ENCODE measurements around the gene PTGR1. TPM values are rescaled to one million over a fixed set of nuclear protein-coding genes. Genes with fewer than 3 reads are reported as not detected.

PTGR1 gene
- total RNA-seq, 4 donors from 2014 or later, result 2.6 to 90.0 (median 51.6) TPM

GRCh38 chr9:111527347-111527746 is 72.1 kb downstream of the PTGR1 start:
- Histone ChIP-seq H3K4me1 (peaks cover 0 to 16% (median 5%) of the 10 kb centered on the region in 4 donors), H3K4me3 (no peak overlapping the region), H3K27ac (no peak overlapping the region), H3K27me3 (peaks cover 22% of the 10 kb centered on the region), H3K36me3 (peaks cover 0 to 7% (median 0%) of the 10 kb centered on the region in 4 donors), H3K9me3 (no peaks in the 10 kb centered on the region)
- no peak for TF ChIP-seq EP300 (IDR thresholded peaks at IDR 0.05; ENCODE audit: low read depth)
- no peak for TF ChIP-seq CTCF (IDR thresholded peaks at IDR 0.05)
- no peak for TF ChIP-seq POLR2AphosphoS5 (IDR thresholded peaks at IDR 0.05)
- TF ChIP-seq POLR2A (IDR thresholded peaks at IDR 0.05), result no peak
- in situ Hi-C loops (cut with MboI; ENCODE audit: low pct_ligation_motif_present in 1 of 4, low pct_unique_long_range_greater_than_20kb in 1 of 4, low sequenced_read_pairs in 3 of 4), result no loop called here
- WGBS, 2 donors (ENCODE audit: low coverage in 1 of 2), result 92 to 93% methylated on average over 2 of the region's 2 CpGs
- intact Hi-C loops (cut with DNase I; ENCODE audit: low total_unique reads), result loop anchor here (2.0 kb wide), 1 partner anchor 25 kb away; no protein-coding TSS in a partner anchor
- no peak for DNase-seq

- no peaks in the 10 kb centered on the region for H3K36me3 ChIP-seq
- H3K27me3 ChIP-seq, result peaks cover 22% of the 10 kb centered on the region
- DNase-seq, result peak; percentile 71
- peak within 1 kb of the TSS; percentile 49 to 72 (median 59) for H3K4me3 ChIP-seq
- H3K27ac ChIP-seq, result peak within 1 kb of the TSS; percentile 36 to 56 (median 50)
- TF ChIP-seq POLR2AphosphoS5 (IDR thresholded peaks at IDR 0.05), result peak in 1 of 3 donors; percentile 62
- no peak for TF ChIP-seq EP300 (IDR thresholded peaks at IDR 0.05; ENCODE audit: low read depth)
- TF ChIP-seq CTCF (IDR thresholded peaks at IDR 0.05), result no peak
- TF ChIP-seq POLR2A (IDR thresholded peaks at IDR 0.05), result peak; percentile 16
- in situ Hi-C loops (cut with MboI; ENCODE audit: low pct_ligation_motif_present in 1 of 4, low pct_unique_long_range_greater_than_20kb in 1 of 4, low sequenced_read_pairs in 3 of 4), result no loop called here
- no peaks in the 10 kb centered on the region for H3K9me3 ChIP-seq
- WGBS, 2 donors (ENCODE audit: low coverage in 1 of 2), result 1% methylated on average over 62 of the region's 66 CpGs; no CpG with 5 or more reads in 1 of the 2 donors
- peaks cover 0 to 16% (median 5%) of the 10 kb centered on the region in 4 donors for H3K4me1 ChIP-seq
- intact Hi-C loops (cut with DNase I; ENCODE audit: low total_unique reads), result no loop called here
Measured at GRCh38 chr9:111525056-111525977, 74.1 kb downstream of the PTGR1 start, which contains the start of gene ZNF483. Gene ZNF483 (plus strand): TSS chr9:111525179. CDS start chr9:111527396, 2,217 bp downstream.

- peak overlapping the region; percentile 49 to 72 (median 59) for H3K4me3 ChIP-seq
- H3K36me3 ChIP-seq, result no peaks in the 10 kb centered on the region
- peak overlapping the region in 3 of 4 donors; percentile 36 to 56 (median 50) for H3K27ac ChIP-seq
Measured at GRCh38 chr9:111524731-111525055, 74.8 kb downstream of the PTGR1 start.

More at GRCh38 chr9:111524731-111525055, 74.8 kb downstream of the PTGR1 start:
- TF ChIP-seq EP300 (IDR thresholded peaks at IDR 0.05; ENCODE audit: low read depth) (no peak), POLR2A (IDR thresholded peaks at IDR 0.05) (no peak), POLR2AphosphoS5 (IDR thresholded peaks at IDR 0.05) (no peak), CTCF (IDR thresholded peaks at IDR 0.05) (no peak)
- peaks cover 0 to 16% (median 5%) of the 10 kb centered on the region in 4 donors for H3K4me1 ChIP-seq
- H3K9me3 ChIP-seq, result no peaks in the 10 kb centered on the region
- in situ Hi-C loops (cut with MboI; ENCODE audit: low pct_ligation_motif_present in 1 of 4, low pct_unique_long_range_greater_than_20kb in 1 of 4, low sequenced_read_pairs in 3 of 4), result no loop called here
- 32% methylated on average over 7 of the region's 7 CpGs; no CpG with 5 or more reads in 1 of the 2 donors for WGBS, 2 donors (ENCODE audit: low coverage in 1 of 2)
- intact Hi-C loops (cut with DNase I; ENCODE audit: low total_unique reads), result no loop called here
- no peak for DNase-seq
- peaks cover 22% of the 10 kb centered on the region for H3K27me3 ChIP-seq
